ENCODE results near the gene GMDS. TPM values are rescaled to one million over a fixed set of nuclear protein-coding genes. Genes with fewer than 3 reads are reported as not detected.

GMDS gene
- total RNA-seq, 3 donors from 2014 or later (not counting 1 experiment from before 2014, with no cell fraction given) = 23.6 to 31.0 (median 26.4) TPM

- H3K27ac Mint-ChIP-seq = no peak overlapping the region
- H3K4me3 ChIP-seq (ENCODE audit: low read length) = no peak overlapping the region
Measured at GRCh38 chr6:2188856-2189384, 56.5 kb downstream of the GMDS start.

GRCh38 chr6:2188397-2188796 is 57.0 kb downstream of the GMDS start:
- H3K9me3 ChIP-seq (ENCODE audit: control insufficient read depth, insufficient read depth, low read length) = no peaks in the 10 kb centered on the region
- Mint-ChIP-seq H3K36me3 (no peaks in the 10 kb centered on the region), H3K27ac (no peak overlapping the region), H3K4me1 (peaks cover 5 to 13% of the 10 kb centered on the region in 2 donors), H3K9me3 (no peaks in the 10 kb centered on the region), H3K4me3 (no peak overlapping the region), H3K27me3 (ENCODE audit: low read depth in 2 of 2) (no peaks in the 10 kb centered on the region)
- DNase-seq = no peak
- no peaks in the 10 kb centered on the region for H3K4me1 ChIP-seq (ENCODE audit: control insufficient read depth, insufficient read depth, low read length)
- no peak for TF ChIP-seq CTCF (IDR thresholded peaks at IDR 0.05)
- no peak for ATAC-seq
- H3K4me3 ChIP-seq (ENCODE audit: low read length) = no peak overlapping the region
- no peaks in the 10 kb centered on the region for H3K36me3 ChIP-seq (ENCODE audit: control insufficient read depth, insufficient read depth, low read length)
- intact Hi-C loops (cut with micrococcal nuclease) = no loop called here
- H3K27me3 ChIP-seq (ENCODE audit: control insufficient read depth, insufficient read depth, low read length) = no peaks in the 10 kb centered on the region
- WGBS (ENCODE audit: insufficient coverage) = 95% methylated on average over 5 of the region's 5 CpGs
- H3K27ac ChIP-seq (ENCODE audit: low read length) = no peak overlapping the region

More at GRCh38 chr6:2188856-2189384, 56.5 kb downstream of the GMDS start:
- H3K27me3 Mint-ChIP-seq (ENCODE audit: low read depth in 2 of 2) = no peaks in the 10 kb centered on the region
- Histone ChIP-seq H3K36me3 (ENCODE audit: control insufficient read depth, insufficient read depth, low read length) (no peaks in the 10 kb centered on the region), H3K9me3 (ENCODE audit: control insufficient read depth, insufficient read depth, low read length) (no peaks in the 10 kb centered on the region), H3K27ac (ENCODE audit: low read length) (no peak overlapping the region), H3K4me1 (ENCODE audit: control insufficient read depth, insufficient read depth, low read length) (no peaks in the 10 kb centered on the region), H3K27me3 (ENCODE audit: control insufficient read depth, insufficient read depth, low read length) (no peaks in the 10 kb centered on the region)
- no peak overlapping the region for H3K4me3 Mint-ChIP-seq
- TF ChIP-seq CTCF (IDR thresholded peaks at IDR 0.05) = no peak
- WGBS (ENCODE audit: insufficient coverage) = 68% methylated on average over 3 of the region's 3 CpGs
- ATAC-seq (no peak), DNase-seq (no peak)
- H3K9me3 Mint-ChIP-seq = no peaks in the 10 kb centered on the region
- intact Hi-C loops (cut with micrococcal nuclease) = no loop called here
- no peaks in the 10 kb centered on the region for H3K36me3 Mint-ChIP-seq
- peaks cover 4 to 11% of the 10 kb centered on the region in 2 donors for H3K4me1 Mint-ChIP-seq

- Mint-ChIP-seq H3K4me1 (peaks cover 5 to 13% of the 10 kb centered on the region in 2 donors), H3K9me3 (no peaks in the 10 kb centered on the region), H3K4me3 (no peak overlapping the region), H3K27ac (no peak overlapping the region), H3K27me3 (ENCODE audit: low read depth in 2 of 2) (no peaks in the 10 kb centered on the region), H3K36me3 (no peaks in the 10 kb centered on the region)
- Histone ChIP-seq H3K36me3 (ENCODE audit: control insufficient read depth, insufficient read depth, low read length) (no peaks in the 10 kb centered on the region), H3K4me1 (ENCODE audit: control insufficient read depth, insufficient read depth, low read length) (no peaks in the 10 kb centered on the region), H3K9me3 (ENCODE audit: control insufficient read depth, insufficient read depth, low read length) (no peaks in the 10 kb centered on the region), H3K4me3 (ENCODE audit: low read length) (no peak overlapping the region), H3K27me3 (ENCODE audit: control insufficient read depth, insufficient read depth, low read length) (no peaks in the 10 kb centered on the region), H3K27ac (ENCODE audit: low read length) (no peak overlapping the region)
- no peak for TF ChIP-seq CTCF (IDR thresholded peaks at IDR 0.05)
- WGBS (ENCODE audit: insufficient coverage) = 67% methylated on average over 3 of the region's 3 CpGs
- DNase-seq (no peak), ATAC-seq (no peak)
- intact Hi-C loops (cut with micrococcal nuclease) = no loop called here
Measured at GRCh38 chr6:2187826-2188225, 57.6 kb downstream of the GMDS start.

DNA sequence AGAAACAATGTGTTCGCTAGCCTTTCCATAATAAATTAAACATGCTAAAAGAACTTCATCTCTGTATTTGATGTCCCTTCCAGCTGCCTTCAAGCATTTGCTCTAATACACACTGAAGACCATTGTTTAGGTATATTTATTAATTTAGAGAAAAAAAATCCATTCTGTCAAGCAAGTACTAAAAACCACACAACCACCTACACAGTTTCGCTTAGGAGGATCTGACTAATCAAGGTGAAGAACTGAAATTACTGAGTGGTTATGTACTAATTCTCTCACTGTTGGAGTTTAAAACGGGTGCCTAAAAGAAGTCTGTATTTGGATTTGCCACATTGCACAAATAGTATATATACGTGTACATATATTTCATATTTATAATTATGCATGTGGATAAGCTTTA is 58.9 kb downstream of the GMDS start:
- H3K9me3 Mint-ChIP-seq = no peaks in the 10 kb centered on the region
- H3K4me1 Mint-ChIP-seq = peaks cover 5 to 20% of the 10 kb centered on the region in 2 donors
- H3K4me3 ChIP-seq (ENCODE audit: low read length) = no peak overlapping the region
- H3K9me3 ChIP-seq (ENCODE audit: control insufficient read depth, insufficient read depth, low read length) = no peaks in the 10 kb centered on the region
- no peak for TF ChIP-seq CTCF (IDR thresholded peaks at IDR 0.05)
- H3K27ac ChIP-seq (ENCODE audit: low read length) = no peak overlapping the region
- H3K27ac Mint-ChIP-seq = no peak overlapping the region
- no peaks in the 10 kb centered on the region for H3K27me3 ChIP-seq (ENCODE audit: control insufficient read depth, insufficient read depth, low read length)
- no peaks in the 10 kb centered on the region for H3K36me3 ChIP-seq (ENCODE audit: control insufficient read depth, insufficient read depth, low read length)
- H3K4me1 ChIP-seq (ENCODE audit: control insufficient read depth, insufficient read depth, low read length) = no peaks in the 10 kb centered on the region
- 63% methylated on average over 2 of the region's 4 CpGs for WGBS (ENCODE audit: insufficient coverage)
- DNase-seq (no peak), ATAC-seq (no peak)
- no peaks in the 10 kb centered on the region for H3K36me3 Mint-ChIP-seq
- H3K4me3 Mint-ChIP-seq = no peak overlapping the region
- intact Hi-C loops (cut with micrococcal nuclease) = no loop called here
- H3K27me3 Mint-ChIP-seq (ENCODE audit: low read depth in 2 of 2) = no peaks in the 10 kb centered on the region
